Measurements from ENCODE around the gene POLE3. TPM values are rescaled to one million over a fixed set of nuclear protein-coding genes. Genes with fewer than 3 reads are reported as not detected.
A peak's percentile ranks its signal among the peaks of the same experiment; 100 is the strongest.
"Not testable (repeated sequence)": the region's sequence is repeated elsewhere in the genome, so short reads cannot be mapped to it uniquely, and the experiment has no call there.

Gene POLE3
- total and polyA plus RNA-seq, 9 of the 15 experiments (the other 6 are each of a cell fraction or from before 2014, with no cell fraction given) = 52.6 to 179 (median 110) TPM

DNA sequence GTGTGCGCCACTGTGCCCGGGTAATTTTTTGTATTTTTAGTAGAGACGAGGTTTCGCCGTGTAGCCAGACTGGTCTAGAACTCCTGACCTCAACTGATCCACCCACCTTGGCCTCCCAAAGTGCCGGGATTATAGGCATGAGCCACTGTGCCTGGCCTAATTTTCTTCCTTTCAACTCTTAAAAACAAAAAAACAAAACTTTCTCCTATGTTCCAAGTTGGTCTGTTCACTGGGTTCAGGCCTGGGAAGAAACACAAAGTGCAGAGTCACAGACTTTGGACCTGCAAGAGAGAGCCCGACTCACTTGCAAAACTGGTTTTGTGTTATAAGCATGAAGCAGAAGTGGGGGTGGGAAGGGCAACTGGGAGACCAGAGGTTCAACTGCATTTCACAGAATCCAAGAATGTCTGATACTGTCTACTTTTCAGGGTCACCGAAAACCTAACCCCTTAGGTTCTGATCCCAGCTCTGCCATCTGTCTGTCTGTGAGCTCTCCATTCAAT lies 28.5 kb downstream of the POLE3 start:
- no peaks in the 10 kb centered on the region for H3K9me3 ChIP-seq (replicated peaks; ENCODE audit: control insufficient read depth, insufficient read depth, low read depth, low read length)
- peaks cover 3% of the 10 kb centered on the region for H3K9me1 ChIP-seq (ENCODE audit: control insufficient read depth, insufficient read depth, low read length)
- no peaks in the 10 kb centered on the region for H3K27me3 ChIP-seq (ENCODE audit: control insufficient read depth in 2 of 2, insufficient read depth in 2 of 2, low read length in 2 of 2)
- POLR2A ChIA-PET = no interaction called here
- BruUV-seq (replicated peaks) = no TSS peak
- DNase-seq (ENCODE audit: extremely low read depth in 1 of 4, low spot score in 3 of 4) = no peak
- no peak overlapping the region for H3K4me3 ChIP-seq
- no peaks in the 10 kb centered on the region; the same call in 2 of the 3 replicates for H3K36me3 ChIP-seq (ENCODE audit: control insufficient read depth, insufficient read depth, low read length)
- no peaks in the 10 kb centered on the region for H4K20me1 ChIP-seq (replicated peaks; ENCODE audit: control insufficient read depth, insufficient read depth, low read length)
- H3K27ac ChIP-seq (ENCODE audit: extremely low read depth, low read depth, low read length) = no peak overlapping the region
- in situ Hi-C loops (cut with MboI) (no loop called here), intact Hi-C loops (cut with micrococcal nuclease) (no loop called here)
- 74% methylated on average over 8 of the region's 8 CpGs for WGBS (ENCODE audit: insufficient coverage, low coverage, missing lambda C conversion rate)
- TF ChIP-seq SMARCA4 (IDR thresholded peaks at IDR 0.05) (no peak), TCF3 (CRISPR knock-in tag; IDR thresholded peaks at IDR 0.05) (no peak), NR4A1 (CRISPR knock-in tag; IDR thresholded peaks at IDR 0.05) (no peak), NR4A1 (tag; IDR thresholded peaks at IDR 0.05) (no peak), ASH1L (IDR thresholded peaks at IDR 0.05; ENCODE audit: borderline replicate concordance, low read depth, partially characterized antibody) (no peak)
- TF ChIP-seq, protein P1, sequence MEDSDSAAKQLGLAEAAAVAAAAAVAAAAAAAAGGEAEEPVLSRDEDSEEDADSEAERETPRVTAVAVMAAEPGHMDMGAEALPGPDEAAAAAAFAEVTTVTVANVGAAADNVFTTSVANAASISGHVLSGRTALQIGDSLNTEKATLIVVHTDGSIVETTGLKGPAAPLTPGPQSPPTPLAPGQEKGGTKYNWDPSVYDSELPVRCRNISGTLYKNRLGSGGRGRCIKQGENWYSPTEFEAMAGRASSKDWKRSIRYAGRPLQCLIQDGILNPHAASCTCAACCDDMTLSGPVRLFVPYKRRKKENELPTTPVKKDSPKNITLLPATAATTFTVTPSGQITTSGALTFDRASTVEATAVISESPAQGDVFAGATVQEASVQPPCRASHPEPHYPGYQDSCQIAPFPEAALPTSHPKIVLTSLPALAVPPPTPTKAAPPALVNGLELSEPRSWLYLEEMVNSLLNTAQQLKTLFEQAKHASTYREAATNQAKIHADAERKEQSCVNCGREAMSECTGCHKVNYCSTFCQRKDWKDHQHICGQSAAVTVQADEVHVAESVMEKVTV (CRISPR knock-in tag; IDR thresholded peaks at IDR 0.05) = no peak
- H2AFZ ChIP-seq (ENCODE audit: low read depth, low read length) = peak overlapping the region; percentile 53
- no peaks in the 10 kb centered on the region for H3K79me2 ChIP-seq (ENCODE audit: control insufficient read depth, insufficient read depth, low read length)
- no peak overlapping the region for H3K9ac ChIP-seq (ENCODE audit: insufficient read depth in 1 of 2, low read depth in 2 of 2, low read length in 2 of 2)
- no peak overlapping the region for H3K4me2 ChIP-seq (ENCODE audit: insufficient read depth, low read length)
- H3K4me1 ChIP-seq (replicated peaks in 1 of 2; ENCODE audit: control insufficient read depth in 2 of 2, insufficient read depth in 2 of 2, low read length in 2 of 2) = peaks cover 14 to 19% of the 10 kb centered on the region in 2 experiments; a peak in 4 of 5 replicates
- ATAC-seq = no peak
- FAIRE-seq = no peak
- CTCF ChIA-PET (ENCODE audit: low intra/inter-chr PET ratio) = no interaction called here

DNA sequence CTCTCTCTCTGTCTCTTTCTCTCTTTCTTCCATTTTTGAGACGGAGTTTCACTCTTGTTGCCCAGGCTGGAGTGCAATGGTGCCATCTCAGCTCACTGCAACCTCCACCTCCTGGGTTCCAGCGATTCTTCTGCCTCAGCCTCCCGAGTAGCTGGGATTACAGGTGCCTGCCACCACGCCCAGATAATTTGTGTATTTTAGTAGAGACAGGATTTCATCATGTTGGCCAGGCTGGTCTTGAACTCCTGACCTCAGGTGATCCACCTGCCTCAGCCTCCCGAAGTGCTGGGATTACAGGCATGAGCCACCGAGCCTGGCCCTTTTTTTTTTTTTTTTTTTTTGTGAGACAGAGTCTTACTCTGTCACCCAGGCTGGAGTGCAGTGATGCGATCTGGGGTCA lies 29.0 kb downstream of the POLE3 start:
- H3K36me3 ChIP-seq (ENCODE audit: control insufficient read depth, insufficient read depth, low read length); ATAC-seq; BruUV-seq (replicated peaks); H3K9me1 ChIP-seq (ENCODE audit: control insufficient read depth, insufficient read depth, low read length); CTCF ChIA-PET (ENCODE audit: low intra/inter-chr PET ratio); POLR2A ChIA-PET; H3K79me2 ChIP-seq (ENCODE audit: control insufficient read depth, insufficient read depth, low read length); in situ Hi-C loops (cut with MboI); DNase-seq (ENCODE audit: extremely low read depth in 1 of 4, low spot score in 3 of 4); H3K9ac ChIP-seq (ENCODE audit: insufficient read depth in 1 of 2, low read depth in 2 of 2, low read length in 2 of 2); FAIRE-seq; H3K27ac ChIP-seq (ENCODE audit: extremely low read depth, low read depth, low read length); H2AFZ ChIP-seq (ENCODE audit: low read depth, low read length); H3K9me3 ChIP-seq (replicated peaks; ENCODE audit: control insufficient read depth, insufficient read depth, low read depth, low read length); intact Hi-C loops (cut with micrococcal nuclease); H3K4me2 ChIP-seq (ENCODE audit: insufficient read depth, low read length); H4K20me1 ChIP-seq (replicated peaks; ENCODE audit: control insufficient read depth, insufficient read depth, low read length); H3K27me3 ChIP-seq (ENCODE audit: control insufficient read depth in 2 of 2, insufficient read depth in 2 of 2, low read length in 2 of 2); H3K4me3 ChIP-seq: not testable (repeated sequence)
- peaks cover 18 to 19% of the 10 kb centered on the region in 2 experiments; a peak in 4 of 5 replicates for H3K4me1 ChIP-seq (replicated peaks in 1 of 2; ENCODE audit: control insufficient read depth in 2 of 2, insufficient read depth in 2 of 2, low read length in 2 of 2)
- 75% methylated on average over 6 of the region's 7 CpGs for WGBS (ENCODE audit: insufficient coverage, low coverage, missing lambda C conversion rate)
